Transverse colon (tissue), 4 donors: Measurements from ENCODE around the gene MS4A10.

Source experiments
- EP300 ChIP-seq: sonication (generic); formaldehyde crosslinking; IDR thresholded peaks from one replicate; pipeline ENCODE4 v1.6.1; 2017; ENCODE audit warnings: antibody characterized with exemption, low read depth
- POLR2A ChIP-seq: fragments of 450-650 bp; IDR thresholded peaks from one replicate; pipeline ENCODE4 v1.6.1; 2016; ENCODE audit warnings: antibody characterized with exemption, mild to moderate bottlenecking, moderate library complexity
- POLR2AphosphoS5 ChIP-seq, 3 donors: sonication (generic); formaldehyde crosslinking; IDR thresholded peaks; one replicate each; pipeline ENCODE4 v1.6.1; 2016; ENCODE audit warnings: antibody characterized with exemption in 3 of 3
- TF ChIP-seq, protein P1 (sequence below), 5 experiments: fragments of 200-600 bp in 3 of 5; fragments of 450-650 bp in 2 of 5; sonication (generic) in 3 of 5; IDR thresholded peaks; 1 replicate in 2 of 5; 2 replicates in 3 of 5; pipeline ENCODE4 v1.5.1; 2016 to 2017; ENCODE audit warnings: antibody characterized with exemption in 5 of 5, inconsistent platforms in 3 of 5, mild to moderate bottlenecking in 2 of 5, moderate library complexity in 1 of 5

- TF ChIP-seq, protein P1, sequence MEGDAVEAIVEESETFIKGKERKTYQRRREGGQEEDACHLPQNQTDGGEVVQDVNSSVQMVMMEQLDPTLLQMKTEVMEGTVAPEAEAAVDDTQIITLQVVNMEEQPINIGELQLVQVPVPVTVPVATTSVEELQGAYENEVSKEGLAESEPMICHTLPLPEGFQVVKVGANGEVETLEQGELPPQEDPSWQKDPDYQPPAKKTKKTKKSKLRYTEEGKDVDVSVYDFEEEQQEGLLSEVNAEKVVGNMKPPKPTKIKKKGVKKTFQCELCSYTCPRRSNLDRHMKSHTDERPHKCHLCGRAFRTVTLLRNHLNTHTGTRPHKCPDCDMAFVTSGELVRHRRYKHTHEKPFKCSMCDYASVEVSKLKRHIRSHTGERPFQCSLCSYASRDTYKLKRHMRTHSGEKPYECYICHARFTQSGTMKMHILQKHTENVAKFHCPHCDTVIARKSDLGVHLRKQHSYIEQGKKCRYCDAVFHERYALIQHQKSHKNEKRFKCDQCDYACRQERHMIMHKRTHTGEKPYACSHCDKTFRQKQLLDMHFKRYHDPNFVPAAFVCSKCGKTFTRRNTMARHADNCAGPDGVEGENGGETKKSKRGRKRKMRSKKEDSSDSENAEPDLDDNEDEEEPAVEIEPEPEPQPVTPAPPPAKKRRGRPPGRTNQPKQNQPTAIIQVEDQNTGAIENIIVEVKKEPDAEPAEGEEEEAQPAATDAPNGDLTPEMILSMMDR (IDR thresholded peaks at IDR 0.05), result no peak
- TF ChIP-seq POLR2AphosphoS5 (IDR thresholded peaks at IDR 0.05) (no peak), POLR2A (no peak), EP300 (no peak)
Measured at GRCh38 chr11:60782393-60783140, 2.6 kb upstream of the MS4A10 start.
